ENCODE measurements around the gene GREM1. TPM values are rescaled to one million over a fixed set of nuclear protein-coding genes. Genes with fewer than 3 reads are reported as not detected.

GREM1 gene
- total RNA-seq, 4 donors from 2014 or later = 0.57 to 2.5 (median 1.1) TPM; not detected in 1

- TF ChIP-seq, protein P1, sequence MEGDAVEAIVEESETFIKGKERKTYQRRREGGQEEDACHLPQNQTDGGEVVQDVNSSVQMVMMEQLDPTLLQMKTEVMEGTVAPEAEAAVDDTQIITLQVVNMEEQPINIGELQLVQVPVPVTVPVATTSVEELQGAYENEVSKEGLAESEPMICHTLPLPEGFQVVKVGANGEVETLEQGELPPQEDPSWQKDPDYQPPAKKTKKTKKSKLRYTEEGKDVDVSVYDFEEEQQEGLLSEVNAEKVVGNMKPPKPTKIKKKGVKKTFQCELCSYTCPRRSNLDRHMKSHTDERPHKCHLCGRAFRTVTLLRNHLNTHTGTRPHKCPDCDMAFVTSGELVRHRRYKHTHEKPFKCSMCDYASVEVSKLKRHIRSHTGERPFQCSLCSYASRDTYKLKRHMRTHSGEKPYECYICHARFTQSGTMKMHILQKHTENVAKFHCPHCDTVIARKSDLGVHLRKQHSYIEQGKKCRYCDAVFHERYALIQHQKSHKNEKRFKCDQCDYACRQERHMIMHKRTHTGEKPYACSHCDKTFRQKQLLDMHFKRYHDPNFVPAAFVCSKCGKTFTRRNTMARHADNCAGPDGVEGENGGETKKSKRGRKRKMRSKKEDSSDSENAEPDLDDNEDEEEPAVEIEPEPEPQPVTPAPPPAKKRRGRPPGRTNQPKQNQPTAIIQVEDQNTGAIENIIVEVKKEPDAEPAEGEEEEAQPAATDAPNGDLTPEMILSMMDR (IDR thresholded peaks at IDR 0.05; ENCODE audit: low read depth) = no peak
Observed at GRCh38 chr15:32733281-32733680, 15.5 kb downstream of the GREM1 start.

GRCh38 chr15:32735989-32736700 is 18.3 kb downstream of the GREM1 start:
- TF ChIP-seq, protein P1 (IDR thresholded peaks at IDR 0.05; ENCODE audit: low read depth) = no peak

DNA sequence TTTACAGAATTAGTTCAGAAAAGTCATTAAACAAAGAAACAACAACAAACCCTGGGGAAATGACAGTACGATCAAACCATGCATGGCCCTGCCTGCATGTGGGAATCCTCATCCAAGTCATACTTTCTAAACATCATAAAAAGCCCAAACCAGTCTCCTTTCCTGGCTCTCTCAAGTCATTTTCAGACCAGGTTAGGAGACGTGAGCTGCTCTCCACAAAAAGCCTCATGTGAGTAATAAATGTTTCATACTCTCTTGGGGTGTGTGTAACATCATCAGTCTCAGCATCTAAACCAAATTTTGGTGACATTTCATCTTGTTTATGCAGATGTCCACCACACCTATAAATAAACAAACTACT is 18.9 kb downstream of the GREM1 start:
- TF ChIP-seq, protein P1 (IDR thresholded peaks at IDR 0.05; ENCODE audit: low read depth) = no peak

DNA sequence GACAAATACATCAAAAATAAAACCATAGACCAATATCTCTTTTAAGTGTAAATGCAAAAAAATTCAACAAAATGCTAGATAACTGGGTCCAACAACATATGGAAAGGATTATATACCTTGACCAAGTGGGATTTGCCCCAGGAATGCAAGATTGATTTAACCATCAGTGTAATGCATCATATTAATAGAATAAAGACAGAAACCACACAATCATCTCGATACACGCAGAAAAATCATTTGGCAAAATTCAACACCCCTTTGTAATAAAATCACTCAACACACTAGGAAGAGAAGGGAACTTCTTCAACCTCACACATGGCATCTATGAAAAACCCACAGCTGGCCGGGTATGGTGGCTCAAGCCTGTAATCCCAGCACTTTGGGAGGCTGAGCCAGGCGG is 19.5 kb downstream of the GREM1 start:
- TF ChIP-seq, protein P1 (IDR thresholded peaks at IDR 0.05; ENCODE audit: low read depth) = no peak

- TF ChIP-seq, protein P1 (IDR thresholded peaks at IDR 0.05; ENCODE audit: low read depth) = no peak
Observed at GRCh38 chr15:32738666-32739065, 20.9 kb downstream of the GREM1 start.

DNA sequence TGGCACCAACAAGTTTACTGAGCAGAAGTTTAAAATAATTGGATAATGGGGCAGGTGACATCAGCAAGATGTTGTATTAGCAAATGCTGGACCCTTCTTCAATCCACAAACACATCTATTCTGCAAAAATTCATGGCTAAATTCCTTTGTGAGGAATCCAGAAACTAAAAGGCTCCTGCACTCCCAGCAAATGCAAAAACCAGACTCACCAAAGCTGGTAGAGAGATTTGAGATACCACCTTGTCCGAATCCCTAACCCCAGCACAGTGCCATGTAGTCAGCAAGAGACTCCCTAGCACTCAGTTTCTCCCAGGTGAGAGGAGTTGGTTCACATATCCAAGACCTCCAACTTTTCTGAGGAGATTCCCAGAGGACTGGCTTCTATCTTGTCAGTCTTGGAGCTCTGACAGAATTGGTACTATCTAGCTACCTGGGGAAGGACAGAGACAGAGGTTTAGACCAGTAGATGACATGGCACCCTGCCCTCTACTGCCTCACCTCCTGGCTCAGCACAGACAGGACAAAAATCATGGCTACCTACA is 21.8 kb downstream of the GREM1 start:
- TF ChIP-seq, protein P1 (IDR thresholded peaks at IDR 0.05; ENCODE audit: low read depth) = no peak

DNA sequence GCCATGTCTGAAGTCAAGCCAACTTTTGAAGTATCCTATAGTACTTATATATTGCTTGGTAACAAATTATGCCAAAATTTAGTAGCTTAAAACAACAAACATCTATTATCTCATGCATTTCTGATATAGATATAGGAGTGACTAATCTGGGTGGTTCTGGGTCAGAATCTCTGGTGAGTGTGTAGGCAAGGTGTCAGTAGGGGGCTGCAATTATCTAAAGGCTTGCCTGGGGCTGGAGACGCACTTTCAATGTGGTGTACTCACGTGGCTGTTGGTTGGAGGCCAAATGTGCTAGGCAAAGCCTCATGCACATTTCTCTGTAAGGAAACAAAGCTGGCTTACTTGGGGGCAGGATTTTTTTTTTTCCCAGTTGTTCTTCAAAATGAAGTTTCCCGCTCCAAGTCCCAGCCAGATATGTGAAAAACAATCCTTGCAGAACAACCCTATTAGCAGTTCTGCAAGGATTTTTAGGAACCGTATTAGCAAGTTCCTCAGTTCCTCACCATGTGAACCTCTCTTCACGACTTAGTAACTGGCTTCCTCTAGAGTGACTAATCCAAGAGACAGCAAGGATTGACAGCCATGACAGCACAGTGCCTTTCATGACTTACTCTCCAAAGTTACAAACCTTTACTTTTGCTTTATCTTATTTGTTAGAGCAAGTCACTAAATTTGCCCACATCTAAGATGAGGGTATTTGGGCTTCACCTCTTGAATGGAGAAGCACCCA is 25.8 kb downstream of the GREM1 start:
- TF ChIP-seq, protein P1 (IDR thresholded peaks at IDR 0.05; ENCODE audit: low read depth) = no peak
